ENCODE results near the gene ZNF710. TPM values are rescaled to one million over a fixed set of nuclear protein-coding genes. Genes with fewer than 3 reads are reported as not detected.

The ZNF710 gene
- total RNA-seq, 1 donor from 2014 or later: 45.5 TPM

GRCh38 chr15:89999676-90000185, 1.4 kb upstream of the ZNF710 start:
- intact Hi-C loops (cut with micrococcal nuclease): loop anchor here (5.0 kb wide), 2 partner anchors 203 to 233 kb away; partner anchors contain the start of genes CIB1, GDPGP1 and SEMA4B
- H3K27me3 Mint-ChIP-seq: no peaks in the 10 kb centered on the region
- no peak for TF ChIP-seq CTCF (IDR thresholded peaks at IDR 0.05)
- ChIA-PET POLR2A (interaction anchor here (0.5 to 5.3 kb wide), 5 partner anchors 13 to 106 kb away, joined by 3 to 73 read pairs (median 4); partner anchors contain the start of gene AP3S2), CTCF (interaction anchor here (1.0 to 2.2 kb wide), 2 partner anchors 72 to 239 kb away, joined by 3 to 9 read pairs; no protein-coding TSS in a partner anchor)
- ATAC-seq (ENCODE audit: low read depth) (no peak), DNase-seq (no peak)
- no peak overlapping the region for H3K27ac Mint-ChIP-seq
- H3K4me3 Mint-ChIP-seq: no peak overlapping the region
- H3K9me3 Mint-ChIP-seq: no peaks in the 10 kb centered on the region
- H3K36me3 Mint-ChIP-seq (ENCODE audit: low read depth): peaks cover 13% of the 10 kb centered on the region
- peaks cover 28% of the 10 kb centered on the region for H3K4me1 Mint-ChIP-seq

GRCh38 chr15:90000186-90001001, 730 bp upstream of the ZNF710 start:
- peak overlapping the region; percentile 97 for H3K27ac Mint-ChIP-seq
- intact Hi-C loops (cut with micrococcal nuclease): loop anchor here (5.0 kb wide), 2 partner anchors 202 to 232 kb away; partner anchors contain the start of genes CIB1, GDPGP1 and SEMA4B

GRCh38 chr15:90001683-90002427, 731 bp downstream of the ZNF710 start:
- CTCF ChIA-PET: interaction anchor here (0.7 to 2.2 kb wide), 4 partner anchors 30 to 1352 kb away, joined by 3 to 9 read pairs (median 4); no protein-coding TSS in a partner anchor
- ATAC-seq (ENCODE audit: low read depth) (peak; percentile 60), DNase-seq (peak; percentile 59)
- Mint-ChIP-seq H3K36me3 (ENCODE audit: low read depth) (peaks cover 19% of the 10 kb centered on the region), H3K4me1 (peaks cover 41% of the 10 kb centered on the region), H3K27me3 (no peaks in the 10 kb centered on the region), H3K27ac (peak overlapping the region; percentile 91), H3K9me3 (no peaks in the 10 kb centered on the region), H3K4me3 (peak overlapping the region; percentile 91)
- TF ChIP-seq CTCF (IDR thresholded peaks at IDR 0.05): no peak
- intact Hi-C loops (cut with micrococcal nuclease): loop anchor here (1.0 to 5.0 kb wide), 6 partner anchors 29 to 230 kb away; partner anchors contain the start of genes CIB1, GDPGP1 and SEMA4B
- POLR2A ChIA-PET: interaction anchor here (0.5 to 5.3 kb wide), 18 partner anchors 9 to 200 kb away, joined by 3 to 73 read pairs (median 5); partner anchors contain the start of gene AP3S2

More at GRCh38 chr15:90000186-90001001, 730 bp upstream of the ZNF710 start:
- peak; percentile 32 for DNase-seq
- ChIA-PET CTCF (interaction anchor here (2.2 kb wide), 1 partner anchor 72 kb away, joined by 9 read pairs; no protein-coding TSS in a partner anchor), POLR2A (interaction anchor here (0.5 to 5.3 kb wide), 10 partner anchors 12 to 115 kb away, joined by 3 to 73 read pairs (median 9); partner anchors contain the start of gene AP3S2)
- H3K9me3 Mint-ChIP-seq: no peaks in the 10 kb centered on the region
- H3K36me3 Mint-ChIP-seq (ENCODE audit: low read depth): peaks cover 17% of the 10 kb centered on the region
- ATAC-seq (ENCODE audit: low read depth): no peak
- H3K27me3 Mint-ChIP-seq: no peaks in the 10 kb centered on the region
- peaks cover 33% of the 10 kb centered on the region for H3K4me1 Mint-ChIP-seq
- peak overlapping the region; percentile 97 for H3K4me3 Mint-ChIP-seq
- TF ChIP-seq CTCF (IDR thresholded peaks at IDR 0.05): no peak

- Mint-ChIP-seq H3K4me3 (peak overlapping the region; percentile 91), H3K4me1 (peaks cover 46% of the 10 kb centered on the region), H3K27ac (peak overlapping the region; percentile 91), H3K9me3 (no peaks in the 10 kb centered on the region), H3K27me3 (no peaks in the 10 kb centered on the region), H3K36me3 (ENCODE audit: low read depth) (peaks cover 19% of the 10 kb centered on the region)
- ChIA-PET CTCF (interaction anchor here (0.7 to 2.1 kb wide), 4 partner anchors 29 to 1353 kb away, joined by 3 to 10 read pairs (median 4); no protein-coding TSS in a partner anchor), POLR2A (interaction anchor here (0.8 to 5.3 kb wide), 14 partner anchors 11 to 200 kb away, joined by 3 to 73 read pairs (median 5); partner anchors contain the start of gene AP3S2)
- peak; percentile 47 for ATAC-seq (ENCODE audit: low read depth)
- TF ChIP-seq CTCF (IDR thresholded peaks at IDR 0.05): no peak
- peak; percentile 50 for DNase-seq
- intact Hi-C loops (cut with micrococcal nuclease): loop anchor here (1.0 to 5.0 kb wide), 6 partner anchors 29 to 230 kb away; partner anchors contain the start of genes CIB1, GDPGP1 and SEMA4B
These were observed 1.3 kb downstream of the ZNF710 start for GRCh38 chr15:90002428-90002844.

Measured in activated B cell treated with CpG ODN at 0.5 μM for 24 hours (primary cell).